Measurements from ENCODE around the gene PIK3AP1.

The PIK3AP1 gene

GRCh38 chr10:96657385-96657784, 62.9 kb downstream of the PIK3AP1 start:
- H3K4me3 Mint-ChIP-seq = no peak overlapping the region
- no peak overlapping the region for H3K27ac Mint-ChIP-seq
- peaks cover 3% of the 10 kb centered on the region for H3K9me3 Mint-ChIP-seq (ENCODE audit: low read depth)
- H3K27me3 Mint-ChIP-seq = no peaks in the 10 kb centered on the region
- H3K36me3 Mint-ChIP-seq = peaks cover 4% of the 10 kb centered on the region
- peaks cover 5% of the 10 kb centered on the region for H3K4me1 Mint-ChIP-seq (ENCODE audit: low read depth)

- peaks cover 10% of the 10 kb centered on the region for H3K4me1 Mint-ChIP-seq (ENCODE audit: low read depth)
These were observed 63.5 kb downstream of the PIK3AP1 start for GRCh38 chr10:96656839-96657238.

GRCh38 chr10:96656198-96656577, 64.1 kb downstream of the PIK3AP1 start:
- no peak overlapping the region for H3K27ac Mint-ChIP-seq
- H3K4me1 Mint-ChIP-seq (ENCODE audit: low read depth) = peaks cover 16% of the 10 kb centered on the region
- H3K4me3 Mint-ChIP-seq = no peak overlapping the region
- peaks cover 4% of the 10 kb centered on the region for H3K36me3 Mint-ChIP-seq
- H3K27me3 Mint-ChIP-seq = no peaks in the 10 kb centered on the region
- peaks cover 3% of the 10 kb centered on the region for H3K9me3 Mint-ChIP-seq (ENCODE audit: low read depth)

More at GRCh38 chr10:96656839-96657238, 63.5 kb downstream of the PIK3AP1 start:
- H3K27me3 Mint-ChIP-seq = no peaks in the 10 kb centered on the region
- H3K36me3 Mint-ChIP-seq = peaks cover 4% of the 10 kb centered on the region
- H3K27ac Mint-ChIP-seq = no peak overlapping the region
- H3K4me3 Mint-ChIP-seq = no peak overlapping the region
- peaks cover 3% of the 10 kb centered on the region for H3K9me3 Mint-ChIP-seq (ENCODE audit: low read depth)

- no peak overlapping the region for H3K27ac Mint-ChIP-seq
- H3K9me3 Mint-ChIP-seq (ENCODE audit: low read depth) = peaks cover 3% of the 10 kb centered on the region
- H3K27me3 Mint-ChIP-seq = no peaks in the 10 kb centered on the region
- peaks cover 22% of the 10 kb centered on the region for H3K4me1 Mint-ChIP-seq (ENCODE audit: low read depth)
- H3K36me3 Mint-ChIP-seq = peaks cover 4% of the 10 kb centered on the region
- H3K4me3 Mint-ChIP-seq = no peak overlapping the region
These were observed 64.7 kb downstream of the PIK3AP1 start for GRCh38 chr10:96655461-96656197.

GRCh38 chr10:96651998-96652431, 68.3 kb downstream of the PIK3AP1 start:
- Mint-ChIP-seq H3K27ac (peak overlapping the region; percentile 41), H3K9me3 (ENCODE audit: low read depth) (peaks cover 3% of the 10 kb centered on the region), H3K4me3 (peak overlapping the region; percentile 39), H3K36me3 (peaks cover 4% of the 10 kb centered on the region), H3K27me3 (no peaks in the 10 kb centered on the region), H3K4me1 (ENCODE audit: low read depth) (peaks cover 38% of the 10 kb centered on the region)

DNA sequence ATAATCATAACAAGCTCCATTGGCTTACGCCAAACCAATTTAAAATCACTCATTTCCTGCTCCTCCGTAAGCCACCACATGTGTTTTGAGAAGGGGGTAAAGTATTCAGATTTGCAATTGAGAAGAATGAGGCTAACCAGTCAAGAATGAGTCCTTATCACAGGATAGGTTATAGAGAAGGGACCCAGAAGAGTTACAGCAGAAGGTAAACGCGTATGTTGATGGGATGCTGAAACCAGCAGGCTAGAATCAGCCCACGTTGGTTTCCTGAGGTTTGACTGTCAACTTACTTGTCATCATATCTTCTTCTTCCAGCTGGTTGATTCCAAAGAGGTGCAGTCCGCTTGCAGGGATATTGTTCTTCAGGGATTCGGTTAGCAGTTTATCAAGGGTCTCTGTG, 69.4 kb downstream of the PIK3AP1 start:
- Mint-ChIP-seq H3K4me1 (ENCODE audit: low read depth) (peaks cover 38% of the 10 kb centered on the region), H3K9me3 (ENCODE audit: low read depth) (peaks cover 3% of the 10 kb centered on the region), H3K4me3 (peak overlapping the region; percentile 27), H3K27me3 (no peaks in the 10 kb centered on the region), H3K27ac (no peak overlapping the region), H3K36me3 (peaks cover 4% of the 10 kb centered on the region)

DNA sequence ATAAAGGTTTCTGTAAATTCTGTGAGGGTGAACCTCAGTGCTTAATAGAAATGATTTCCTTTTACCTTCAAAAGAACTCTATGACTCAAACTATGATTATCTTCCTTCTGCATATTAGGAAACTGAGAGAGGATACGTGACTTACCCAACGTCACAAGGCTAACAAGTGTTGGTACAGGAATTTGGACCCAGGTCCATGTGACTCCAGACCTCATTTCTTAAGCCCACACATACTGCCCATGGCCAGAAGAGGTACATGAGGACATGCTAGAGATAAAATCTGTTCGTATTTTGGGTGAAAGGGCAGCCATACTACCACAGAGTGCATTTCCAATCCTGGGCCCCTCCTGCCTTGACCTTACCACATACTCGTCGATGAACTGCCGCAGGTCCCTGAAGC, 72.0 kb downstream of the PIK3AP1 start:
- Mint-ChIP-seq H3K4me1 (ENCODE audit: low read depth) (peaks cover 38% of the 10 kb centered on the region), H3K4me3 (no peak overlapping the region), H3K36me3 (no peaks in the 10 kb centered on the region), H3K9me3 (ENCODE audit: low read depth) (no peaks in the 10 kb centered on the region), H3K27ac (no peak overlapping the region), H3K27me3 (no peaks in the 10 kb centered on the region)

DNA sequence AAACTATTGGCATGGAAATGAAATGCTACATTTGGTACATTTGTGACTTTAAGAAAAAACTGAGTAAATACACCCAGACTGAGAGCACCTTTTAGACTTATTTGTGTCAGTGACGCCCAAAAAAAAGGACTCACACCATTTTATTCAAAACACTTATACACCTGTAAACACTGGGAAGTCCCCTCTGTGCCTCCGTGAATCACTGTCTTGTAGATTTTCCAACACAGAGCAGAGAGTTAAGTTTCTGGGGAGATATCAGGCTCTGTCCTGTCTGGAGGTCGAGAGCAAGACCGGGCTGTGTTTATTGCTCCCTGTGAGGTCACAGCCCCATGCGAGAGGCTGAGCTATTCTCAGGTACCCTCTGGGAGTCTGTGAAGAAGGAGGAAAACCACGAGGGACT, 72.8 kb downstream of the PIK3AP1 start:
- no peaks in the 10 kb centered on the region for H3K27me3 Mint-ChIP-seq
- H3K27ac Mint-ChIP-seq = no peak overlapping the region
- no peak overlapping the region for H3K4me3 Mint-ChIP-seq
- peaks cover 34% of the 10 kb centered on the region for H3K4me1 Mint-ChIP-seq (ENCODE audit: low read depth)
- H3K9me3 Mint-ChIP-seq (ENCODE audit: low read depth) = no peaks in the 10 kb centered on the region
- no peaks in the 10 kb centered on the region for H3K36me3 Mint-ChIP-seq

GRCh38 chr10:96646751-96647166, 73.6 kb downstream of the PIK3AP1 start:
- H3K36me3 Mint-ChIP-seq = no peaks in the 10 kb centered on the region
- H3K27ac Mint-ChIP-seq = no peak overlapping the region
- H3K9me3 Mint-ChIP-seq (ENCODE audit: low read depth) = no peaks in the 10 kb centered on the region
- H3K4me3 Mint-ChIP-seq = no peak overlapping the region
- H3K4me1 Mint-ChIP-seq (ENCODE audit: low read depth) = peaks cover 27% of the 10 kb centered on the region
- no peaks in the 10 kb centered on the region for H3K27me3 Mint-ChIP-seq

- no peak overlapping the region for H3K27ac Mint-ChIP-seq
- H3K4me1 Mint-ChIP-seq (ENCODE audit: low read depth) = peaks cover 23% of the 10 kb centered on the region
- no peaks in the 10 kb centered on the region for H3K36me3 Mint-ChIP-seq
- H3K4me3 Mint-ChIP-seq = no peak overlapping the region
- H3K9me3 Mint-ChIP-seq (ENCODE audit: low read depth) = no peaks in the 10 kb centered on the region
- no peaks in the 10 kb centered on the region for H3K27me3 Mint-ChIP-seq
These were observed 74.0 kb downstream of the PIK3AP1 start for GRCh38 chr10:96646301-96646700.

DNA sequence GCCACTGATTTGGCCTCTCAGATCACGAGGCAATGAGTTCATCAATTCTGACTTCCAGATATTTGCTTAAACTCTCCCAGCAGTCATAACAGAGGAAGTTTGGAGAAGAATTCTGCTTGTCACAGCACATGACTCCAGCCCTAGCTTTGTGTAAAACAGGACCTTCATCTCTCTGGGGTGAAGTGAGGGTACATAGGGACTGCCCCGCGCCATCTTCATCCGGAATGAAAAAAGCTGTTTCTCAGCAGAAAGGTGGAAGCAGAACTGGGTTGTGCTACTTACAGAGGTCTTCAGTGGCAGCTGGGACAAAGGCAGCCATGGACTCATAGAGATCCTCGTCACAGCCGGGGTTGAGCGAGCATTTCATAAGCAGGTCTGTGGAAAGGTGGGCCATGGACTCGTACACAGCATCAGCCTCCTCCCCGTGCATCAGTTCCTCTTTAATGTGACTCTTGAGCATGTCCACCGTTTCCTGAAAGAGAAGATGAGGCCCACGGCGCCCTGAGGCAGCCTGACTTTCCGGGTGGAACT, 75.1 kb downstream of the PIK3AP1 start:
- H3K27ac Mint-ChIP-seq = no peak overlapping the region
- no peaks in the 10 kb centered on the region for H3K9me3 Mint-ChIP-seq (ENCODE audit: low read depth)
- H3K4me3 Mint-ChIP-seq = no peak overlapping the region
- H3K27me3 Mint-ChIP-seq = no peaks in the 10 kb centered on the region
- H3K36me3 Mint-ChIP-seq = no peaks in the 10 kb centered on the region
- peaks cover 16% of the 10 kb centered on the region for H3K4me1 Mint-ChIP-seq (ENCODE audit: low read depth)

DNA sequence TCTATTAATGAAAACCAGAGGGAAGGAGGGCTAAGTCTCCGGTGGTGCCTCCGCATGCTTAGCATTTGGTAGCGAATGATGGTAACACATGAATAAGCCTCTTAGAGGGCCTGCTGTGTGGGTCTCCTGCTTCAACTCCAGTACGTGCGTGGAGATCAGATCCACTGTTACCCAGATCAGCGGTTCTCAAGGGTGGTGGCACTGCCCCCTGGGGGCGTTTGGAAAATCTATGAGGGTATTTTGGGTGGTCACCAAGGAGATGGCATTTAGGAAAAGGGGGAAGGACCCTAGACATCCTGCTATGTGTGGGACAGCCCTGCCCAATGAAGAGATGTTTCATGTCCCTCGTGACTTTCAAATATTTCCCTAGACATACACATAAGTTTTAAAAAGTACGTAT, 76.4 kb downstream of the PIK3AP1 start:
- H3K4me1 Mint-ChIP-seq (ENCODE audit: low read depth) = peaks cover 10% of the 10 kb centered on the region
- H3K4me3 Mint-ChIP-seq = no peak overlapping the region

DNA sequence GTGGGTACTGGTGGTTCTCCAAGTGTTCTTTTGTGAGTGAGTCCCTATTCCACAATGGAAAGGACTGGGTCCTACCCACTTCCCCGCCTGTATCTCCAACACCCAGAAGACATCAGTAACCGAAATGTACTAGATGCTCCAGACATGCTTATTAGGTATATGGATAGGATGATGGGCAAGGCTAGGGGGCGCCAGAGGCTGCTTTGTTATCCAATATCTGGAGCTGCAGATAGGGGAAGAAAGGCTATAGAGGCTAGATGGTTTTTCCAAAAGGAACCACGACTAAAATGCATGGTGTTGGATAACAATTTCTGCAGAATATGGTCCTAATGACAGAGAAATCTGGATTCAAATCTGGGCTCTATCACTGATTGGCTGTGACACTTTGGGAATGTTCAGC, 77.3 kb downstream of the PIK3AP1 start:
- no peaks in the 10 kb centered on the region for H3K9me3 Mint-ChIP-seq (ENCODE audit: low read depth)
- H3K27me3 Mint-ChIP-seq = no peaks in the 10 kb centered on the region
- H3K4me3 Mint-ChIP-seq = no peak overlapping the region
- H3K36me3 Mint-ChIP-seq = no peaks in the 10 kb centered on the region
- peaks cover 8% of the 10 kb centered on the region for H3K4me1 Mint-ChIP-seq (ENCODE audit: low read depth)
- no peak overlapping the region for H3K27ac Mint-ChIP-seq

More for the DNA sequence above, 76.4 kb downstream of the PIK3AP1 start:
- Mint-ChIP-seq H3K9me3 (ENCODE audit: low read depth) (no peaks in the 10 kb centered on the region), H3K27me3 (no peaks in the 10 kb centered on the region), H3K36me3 (no peaks in the 10 kb centered on the region), H3K27ac (no peak overlapping the region)

- Mint-ChIP-seq H3K4me3 (no peak overlapping the region), H3K36me3 (no peaks in the 10 kb centered on the region), H3K4me1 (ENCODE audit: low read depth) (peaks cover 6% of the 10 kb centered on the region)
These were observed 77.8 kb downstream of the PIK3AP1 start for GRCh38 chr10:96642530-96642929.

DNA sequence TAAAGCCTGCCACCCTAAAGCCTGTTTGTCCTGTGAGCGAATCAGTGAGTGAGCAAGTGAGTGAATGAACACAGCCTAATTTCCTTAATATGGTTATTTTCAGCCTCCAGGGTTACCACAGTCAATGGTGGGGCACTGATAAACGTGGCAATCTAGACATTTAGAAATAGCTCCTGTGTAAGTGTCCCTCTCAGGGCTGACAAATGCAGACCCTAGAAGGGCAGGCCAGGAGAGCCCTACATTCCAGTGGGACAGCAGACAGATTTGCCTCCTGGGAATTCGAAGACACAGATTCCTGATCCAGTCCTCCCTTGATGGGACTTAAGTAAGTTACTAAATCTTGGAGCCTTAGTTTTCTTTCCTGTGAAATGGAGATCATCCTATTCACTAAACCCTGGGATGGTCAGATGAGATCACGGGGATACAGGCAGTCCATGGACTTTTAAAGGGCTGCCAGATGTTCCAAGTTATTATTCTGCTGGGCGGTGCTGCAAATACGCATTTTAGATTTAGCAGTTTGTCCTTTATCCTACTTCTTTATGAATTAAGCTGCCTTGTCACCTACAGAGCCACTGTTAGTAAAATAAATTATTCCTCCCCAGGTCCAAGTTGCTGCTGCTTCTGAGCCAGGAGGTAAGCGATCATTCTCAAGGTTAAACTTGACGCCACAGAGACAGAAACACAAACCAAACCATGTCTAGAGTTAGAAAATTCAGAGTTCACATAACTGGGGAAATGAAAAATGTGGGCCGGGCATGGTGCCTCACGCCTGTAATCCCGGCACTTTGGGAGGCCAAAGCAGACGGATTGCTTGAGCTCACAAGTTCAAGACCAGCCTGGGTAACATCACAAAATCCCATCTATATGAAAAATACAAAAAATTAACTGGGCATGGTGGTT, 78.7 kb downstream of the PIK3AP1 start:
- Mint-ChIP-seq H3K9me3 (ENCODE audit: low read depth) (no peaks in the 10 kb centered on the region), H3K27ac (no peak overlapping the region), H3K4me3 (no peak overlapping the region), H3K36me3 (no peaks in the 10 kb centered on the region), H3K27me3 (no peaks in the 10 kb centered on the region), H3K4me1 (ENCODE audit: low read depth) (peaks cover 4% of the 10 kb centered on the region)

More at GRCh38 chr10:96642530-96642929, 77.8 kb downstream of the PIK3AP1 start:
- no peaks in the 10 kb centered on the region for H3K27me3 Mint-ChIP-seq
- no peaks in the 10 kb centered on the region for H3K9me3 Mint-ChIP-seq (ENCODE audit: low read depth)
- H3K27ac Mint-ChIP-seq = no peak overlapping the region
